ENCODE results near the gene JPH2.

DNA sequence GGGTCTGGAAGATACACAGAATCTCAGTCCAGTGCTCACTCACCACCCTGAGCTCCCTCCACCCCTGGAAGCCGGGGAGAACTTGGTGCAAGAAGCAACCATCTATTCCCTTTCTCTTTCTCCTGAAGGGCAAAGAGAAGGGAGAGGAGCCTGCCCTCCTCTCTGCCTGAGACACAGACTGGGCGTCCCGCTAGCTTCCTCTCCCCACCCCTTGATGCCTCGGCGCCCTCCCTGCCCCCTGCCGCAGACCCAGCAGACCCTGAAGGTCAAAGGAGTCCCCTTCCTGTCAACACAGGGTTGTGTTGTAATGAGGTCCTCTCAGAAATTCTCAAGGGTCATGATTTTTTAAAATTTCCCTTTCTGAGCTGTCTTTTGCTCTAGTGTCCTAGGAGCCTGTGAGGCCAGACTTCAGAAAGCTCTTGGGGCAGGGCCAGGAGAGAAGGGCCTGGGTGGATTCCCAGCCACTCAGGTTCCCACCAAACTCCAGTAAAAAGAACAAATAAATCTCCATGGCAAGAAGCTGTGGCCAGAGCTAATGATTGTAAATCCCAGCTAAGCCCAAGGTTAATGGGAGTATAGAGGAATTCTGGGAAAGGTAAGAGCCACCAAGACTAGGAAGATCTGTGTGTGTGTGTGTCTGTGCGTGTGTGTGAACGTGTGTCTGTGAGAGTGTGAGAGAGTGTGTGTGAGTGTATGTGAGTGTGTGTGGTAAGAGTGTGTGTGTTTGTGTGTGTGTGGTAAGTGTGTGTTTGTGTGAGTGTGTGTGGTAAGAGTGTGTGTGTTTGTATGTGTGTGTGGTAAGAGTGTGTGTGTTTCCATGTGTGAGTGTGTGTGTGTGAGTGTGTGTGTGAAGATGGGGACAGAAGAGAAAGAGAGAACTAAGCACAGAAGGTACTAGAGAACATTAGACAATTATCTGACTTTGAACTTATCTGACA is 1.1 kb upstream of the JPH2 start:
- TF ChIP-seq, protein P1, sequence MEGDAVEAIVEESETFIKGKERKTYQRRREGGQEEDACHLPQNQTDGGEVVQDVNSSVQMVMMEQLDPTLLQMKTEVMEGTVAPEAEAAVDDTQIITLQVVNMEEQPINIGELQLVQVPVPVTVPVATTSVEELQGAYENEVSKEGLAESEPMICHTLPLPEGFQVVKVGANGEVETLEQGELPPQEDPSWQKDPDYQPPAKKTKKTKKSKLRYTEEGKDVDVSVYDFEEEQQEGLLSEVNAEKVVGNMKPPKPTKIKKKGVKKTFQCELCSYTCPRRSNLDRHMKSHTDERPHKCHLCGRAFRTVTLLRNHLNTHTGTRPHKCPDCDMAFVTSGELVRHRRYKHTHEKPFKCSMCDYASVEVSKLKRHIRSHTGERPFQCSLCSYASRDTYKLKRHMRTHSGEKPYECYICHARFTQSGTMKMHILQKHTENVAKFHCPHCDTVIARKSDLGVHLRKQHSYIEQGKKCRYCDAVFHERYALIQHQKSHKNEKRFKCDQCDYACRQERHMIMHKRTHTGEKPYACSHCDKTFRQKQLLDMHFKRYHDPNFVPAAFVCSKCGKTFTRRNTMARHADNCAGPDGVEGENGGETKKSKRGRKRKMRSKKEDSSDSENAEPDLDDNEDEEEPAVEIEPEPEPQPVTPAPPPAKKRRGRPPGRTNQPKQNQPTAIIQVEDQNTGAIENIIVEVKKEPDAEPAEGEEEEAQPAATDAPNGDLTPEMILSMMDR (IDR thresholded peaks at IDR 0.05 in 2 of 3, conservative IDR thresholded peaks at IDR 0.05 in 1 of 3; ENCODE audit: borderline replicate concordance in 1 of 3, insufficient read depth in 1 of 3, low read depth in 2 of 3, low read length in 2 of 3) = no peak
- no peak for TF ChIP-seq CBX3 (IDR thresholded peaks at IDR 0.05; ENCODE audit: low read depth)
